GM19372 (cell line): ENCODE results near the gene GOLGA8R.
"Not testable (repeated sequence)": the region's sequence is repeated elsewhere in the genome, so short reads cannot be mapped to it uniquely, and the experiment has no call there.

Experiments
- ATAC-seq: cut with Tn5 transposase; IDR thresholded peaks from one replicate; pipeline ENCODE4 v1.9.1; 2021; ENCODE audit warnings: mild to moderate bottlenecking, low read depth, moderate library complexity; ENCODE audit not compliant: unreplicated experiment

Gene GOLGA8R

GRCh38 chr15:30414160-30414559 lies at the start of gene GOLGA8R:
Gene GOLGA8R, minus strand, starts transcription at chr15:30414260. Its CDS starts 98 bp downstream, at chr15:30414162.
- not testable (repeated sequence) for ATAC-seq

- not testable (repeated sequence) for ATAC-seq
These were observed 49.8 kb upstream of the GOLGA8R start for GRCh38 chr15:30463849-30464248.

- not testable (repeated sequence) for ATAC-seq
These were observed 48.1 kb upstream of the GOLGA8R start for GRCh38 chr15:30462176-30462575.

GRCh38 chr15:30452702-30453101 lies 38.6 kb upstream of the GOLGA8R start:
- not testable (repeated sequence) for ATAC-seq

- not testable (repeated sequence) for ATAC-seq
These were observed 24.3 kb upstream of the GOLGA8R start for GRCh38 chr15:30438348-30438747.

GRCh38 chr15:30435878-30436277 lies 21.8 kb upstream of the GOLGA8R start:
- not testable (repeated sequence) for ATAC-seq

GRCh38 chr15:30420723-30421122 lies 6.7 kb upstream of the GOLGA8R start:
- ATAC-seq: not testable (repeated sequence)

- ATAC-seq: not testable (repeated sequence)
These were observed 6.4 kb downstream of the GOLGA8R start for GRCh38 chr15:30407636-30408035.

GRCh38 chr15:30398988-30399387 lies 15.1 kb downstream of the GOLGA8R start:
- not testable (repeated sequence) for ATAC-seq

GRCh38 chr15:30393664-30393991 lies 20.4 kb downstream of the GOLGA8R start:
- not testable (repeated sequence) for ATAC-seq

GRCh38 chr15:30392766-30393663 lies 21.0 kb downstream of the GOLGA8R start, which contains the start of gene CHRFAM7A:
Gene CHRFAM7A, minus strand, starts transcription at chr15:30393540. Its CDS starts 10,189 bp downstream, at chr15:30383351.
- not testable (repeated sequence) for ATAC-seq

GRCh38 chr15:30386318-30386887 lies 27.7 kb downstream of the GOLGA8R start:
- ATAC-seq: not testable (repeated sequence)

- not testable (repeated sequence) for ATAC-seq
These were observed 37.0 kb downstream of the GOLGA8R start for GRCh38 chr15:30377082-30377413.

- ATAC-seq: not testable (repeated sequence)
These were observed 37.5 kb downstream of the GOLGA8R start for GRCh38 chr15:30376375-30377081.

GRCh38 chr15:30375872-30376271 lies 38.2 kb downstream of the GOLGA8R start:
- ATAC-seq: not testable (repeated sequence)

- not testable (repeated sequence) for ATAC-seq
These were observed 39.2 kb downstream of the GOLGA8R start for GRCh38 chr15:30374862-30375261.

- not testable (repeated sequence) for ATAC-seq
These were observed 45.8 kb downstream of the GOLGA8R start for GRCh38 chr15:30368271-30368670.

- ATAC-seq: not testable (repeated sequence)
These were observed 46.8 kb downstream of the GOLGA8R start for GRCh38 chr15:30367246-30367645.

- ATAC-seq: not testable (repeated sequence)
These were observed 52.7 kb downstream of the GOLGA8R start for GRCh38 chr15:30361404-30361803.

GRCh38 chr15:30360990-30361389 lies 53.1 kb downstream of the GOLGA8R start:
- not testable (repeated sequence) for ATAC-seq

GRCh38 chr15:30355043-30355442 lies 59.0 kb downstream of the GOLGA8R start:
- ATAC-seq: not testable (repeated sequence)
